Activated T-cell treated with anti-CD3 and anti-CD28 coated beads, Interleukin-2, amount 50 U/mL, for 1 hour (primary cell): ENCODE results near the gene CACNA1S.

Experiments
- DNase-seq: peaks from one replicate; pipeline ENCODE4 v3.0.0-alpha.2; 2020

Gene CACNA1S

GRCh38 chr1:201112173-201112731, at the start of gene CACNA1S:
CACNA1S (minus strand) TSS chr1:201112426; CDS start chr1:201112339, 87 bp downstream.
- no peak for DNase-seq

GRCh38 chr1:201157949-201158348, 45.7 kb upstream of the CACNA1S start:
- DNase-seq, result no peak

- DNase-seq, result no peak
These were observed 44.6 kb upstream of the CACNA1S start for GRCh38 chr1:201156819-201157218.

GRCh38 chr1:201156346-201156745, 44.1 kb upstream of the CACNA1S start:
- no peak for DNase-seq

- DNase-seq, result no peak
These were observed 43.1 kb upstream of the CACNA1S start for GRCh38 chr1:201155354-201155753.

GRCh38 chr1:201154389-201155165, 42.4 kb upstream of the CACNA1S start, which contains the start of gene TMEM9:
TMEM9 (minus strand) TSS chr1:201154474; CDS start chr1:201153923, 551 bp downstream.
- peak; percentile 99 for DNase-seq

- DNase-seq, result no peak
These were observed 41.5 kb upstream of the CACNA1S start for GRCh38 chr1:201153474-201154388.

- DNase-seq, result peak; percentile 15
These were observed 37.2 kb upstream of the CACNA1S start for GRCh38 chr1:201149400-201149799.

GRCh38 chr1:201147396-201148015, 35.3 kb upstream of the CACNA1S start:
- peak; percentile 11 for DNase-seq

GRCh38 chr1:201146626-201147390, 34.6 kb upstream of the CACNA1S start:
- peak; percentile 3 for DNase-seq

- no peak for DNase-seq
These were observed 33.6 kb upstream of the CACNA1S start for GRCh38 chr1:201145816-201146215.

GRCh38 chr1:201145132-201145531, 32.9 kb upstream of the CACNA1S start:
- DNase-seq, result no peak

GRCh38 chr1:201144701-201145100, 32.5 kb upstream of the CACNA1S start:
- DNase-seq, result no peak

GRCh38 chr1:201143726-201144635, 31.8 kb upstream of the CACNA1S start:
- DNase-seq, result no peak

GRCh38 chr1:201142849-201143725, 30.9 kb upstream of the CACNA1S start:
- no peak for DNase-seq

GRCh38 chr1:201142011-201142848, 30.0 kb upstream of the CACNA1S start:
- no peak for DNase-seq

- no peak for DNase-seq
These were observed 29.2 kb upstream of the CACNA1S start for GRCh38 chr1:201141418-201141817.

- DNase-seq, result no peak
These were observed 28.7 kb upstream of the CACNA1S start for GRCh38 chr1:201140941-201141260.
